Epithelial cell of prostate (primary cell): ENCODE results near the gene EEF1A1.
"Not testable (repeated sequence)": the region's sequence is repeated elsewhere in the genome, so short reads cannot be mapped to it uniquely, and the experiment has no call there.

Experiments used
- DNase-seq: peaks from one replicate; pipeline ENCODE4 v3.0.0-alpha.2; 2011; ENCODE audit warnings: low read depth, low spot score
- H3K27ac ChIP-seq: fragments of 450-650 bp; 2 replicates; pipeline ENCODE4 v1.5.1; 2017; ENCODE audit warnings: mild to moderate bottlenecking

The EEF1A1 gene

GRCh38 chr6:73520688-73521350 lies at the start of gene EEF1A1:
EEF1A1 (minus strand) TSS chr6:73521032; CDS start chr6:73520026, 1,006 bp downstream.
- peak; percentile 98 for DNase-seq
- H3K27ac ChIP-seq, result peak within 1 kb of the TSS; percentile 99

GRCh38 chr6:73569121-73569520 lies 48.3 kb upstream of the EEF1A1 start:
- no peak for DNase-seq
- H3K27ac ChIP-seq, result no peak overlapping the region

GRCh38 chr6:73566954-73567591 lies 46.2 kb upstream of the EEF1A1 start:
- DNase-seq, result peak; percentile 16
- H3K27ac ChIP-seq, result no peak overlapping the region

GRCh38 chr6:73566486-73566871 lies 45.6 kb upstream of the EEF1A1 start:
- H3K27ac ChIP-seq, DNase-seq: not testable (repeated sequence)

- no peak overlapping the region for H3K27ac ChIP-seq
- no peak for DNase-seq
Observed at GRCh38 chr6:73565767-73566485, 45.1 kb upstream of the EEF1A1 start.

- DNase-seq, result no peak
- H3K27ac ChIP-seq, result no peak overlapping the region
Observed at GRCh38 chr6:73564578-73565345, 43.9 kb upstream of the EEF1A1 start.

- no peak for DNase-seq
- no peak overlapping the region for H3K27ac ChIP-seq
Observed at GRCh38 chr6:73562558-73562957, 41.7 kb upstream of the EEF1A1 start.

GRCh38 chr6:73560853-73561407 lies 40.1 kb upstream of the EEF1A1 start:
- H3K27ac ChIP-seq, result no peak overlapping the region
- no peak for DNase-seq

GRCh38 chr6:73560182-73560732 lies 39.4 kb upstream of the EEF1A1 start:
- no peak overlapping the region for H3K27ac ChIP-seq
- no peak for DNase-seq

GRCh38 chr6:73559399-73559794 lies 38.6 kb upstream of the EEF1A1 start:
- H3K27ac ChIP-seq, result not testable (repeated sequence)

GRCh38 chr6:73558624-73559398 lies 38.0 kb upstream of the EEF1A1 start:
- no peak overlapping the region for H3K27ac ChIP-seq
- DNase-seq, result no peak

More at GRCh38 chr6:73559399-73559794, 38.6 kb upstream of the EEF1A1 start:
- DNase-seq, result not testable (repeated sequence)

- no peak for DNase-seq
- H3K27ac ChIP-seq, result no peak overlapping the region
Observed at GRCh38 chr6:73556836-73557235, 36.0 kb upstream of the EEF1A1 start.

GRCh38 chr6:73555380-73555949 lies 34.6 kb upstream of the EEF1A1 start:
- not testable (repeated sequence) for H3K27ac ChIP-seq, DNase-seq

- not testable (repeated sequence) for DNase-seq, H3K27ac ChIP-seq
Observed at GRCh38 chr6:73551115-73551514, 30.3 kb upstream of the EEF1A1 start.

- DNase-seq, result no peak
- no peak overlapping the region for H3K27ac ChIP-seq
Observed at GRCh38 chr6:73548458-73549446, 27.9 kb upstream of the EEF1A1 start.

- no peak for DNase-seq
- no peak overlapping the region for H3K27ac ChIP-seq
Observed at GRCh38 chr6:73547036-73547435, 26.2 kb upstream of the EEF1A1 start.

GRCh38 chr6:73542891-73543290 lies 22.1 kb upstream of the EEF1A1 start:
- DNase-seq, result no peak
- H3K27ac ChIP-seq, result no peak overlapping the region

- DNase-seq, H3K27ac ChIP-seq: not testable (repeated sequence)
Observed at GRCh38 chr6:73542481-73542880, 21.6 kb upstream of the EEF1A1 start.
